GM23248 (cell line): Measurements from ENCODE around the gene ZMIZ1.

Source experiments
- EZH2 ChIP-seq: fragments of 200-600 bp; sonication (generic); IDR thresholded peaks from 2 replicates; pipeline ENCODE4 v1.6.1; 2018; ENCODE audit warnings: antibody characterized with exemption, mild to moderate bottlenecking; ENCODE audit not compliant: insufficient read depth, poor library complexity, severe bottlenecking
- EZH2phosphoT487 ChIP-seq: fragments of 200-600 bp; sonication (generic); IDR thresholded peaks from 2 replicates; pipeline ENCODE4 v1.6.1; 2018; ENCODE audit warnings: antibody characterized with exemption, moderate library complexity, mild to moderate bottlenecking, low read depth; ENCODE audit not compliant: insufficient read depth

DNA sequence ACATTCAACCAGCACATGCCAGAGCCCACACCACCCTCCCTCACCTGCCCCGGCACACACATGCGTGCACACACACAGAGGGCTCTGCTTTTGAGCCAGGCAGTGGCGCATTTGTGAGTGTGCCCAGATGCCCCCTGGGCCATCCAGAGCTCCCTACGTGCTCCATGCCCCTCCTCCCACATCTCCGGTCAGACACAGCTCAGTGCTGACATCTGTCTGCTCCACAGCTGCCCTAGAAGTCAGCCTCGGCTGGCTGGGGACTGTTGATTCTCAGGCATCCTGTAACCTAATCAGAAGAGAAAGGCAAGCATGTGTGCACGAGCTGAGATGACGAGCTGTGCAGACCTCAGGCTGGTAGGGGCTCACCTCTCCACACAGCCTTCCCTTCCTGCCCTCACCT is 135.1 kb downstream of the ZMIZ1 start:
- no peak for TF ChIP-seq EZH2
- no peak for TF ChIP-seq EZH2phosphoT487
